Measurements from ENCODE around the gene ANXA6.

- TF ChIP-seq CTCF (conservative IDR thresholded peaks at IDR 0.05; ENCODE audit: low read depth, low read length), result no peak
- no peak for TF ChIP-seq EZH2 (IDR thresholded peaks at IDR 0.05; ENCODE audit: borderline replicate concordance, low read depth, low read length, poor library complexity, severe bottlenecking)
Observed at GRCh38 chr5:151159649-151160373, 2.2 kb upstream of the ANXA6 start.

Measured in A673 (cell line).